GM21367 (cell line): ENCODE data around the gene KIR2DL3.

Source experiments
- ATAC-seq: cut with Tn5 transposase; IDR thresholded peaks from one replicate; pipeline ENCODE4 v1.9.1; 2021; ENCODE audit not compliant: unreplicated experiment

The KIR2DL3 gene

DNA sequence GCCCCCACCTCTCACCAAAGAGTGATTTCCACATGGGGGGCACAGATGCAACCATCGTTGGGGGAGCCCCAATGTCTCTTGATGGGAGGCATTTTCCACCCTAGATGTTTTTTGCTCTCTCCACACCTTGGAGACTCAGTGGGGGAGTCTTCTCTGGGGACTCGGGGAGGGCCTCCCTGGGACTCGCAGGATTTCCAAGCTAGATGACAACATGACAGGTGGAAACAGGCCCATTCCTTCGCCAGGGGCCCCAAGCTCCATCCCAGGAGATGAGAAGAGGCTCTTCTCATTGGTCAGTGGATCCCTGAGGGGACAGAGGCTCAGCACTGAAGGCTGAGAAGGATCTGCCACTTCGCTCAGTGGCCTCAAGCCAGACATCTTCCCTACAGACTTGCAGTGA lies 52.4 kb downstream of the KIR2DL3 start:
- no peak for ATAC-seq

DNA sequence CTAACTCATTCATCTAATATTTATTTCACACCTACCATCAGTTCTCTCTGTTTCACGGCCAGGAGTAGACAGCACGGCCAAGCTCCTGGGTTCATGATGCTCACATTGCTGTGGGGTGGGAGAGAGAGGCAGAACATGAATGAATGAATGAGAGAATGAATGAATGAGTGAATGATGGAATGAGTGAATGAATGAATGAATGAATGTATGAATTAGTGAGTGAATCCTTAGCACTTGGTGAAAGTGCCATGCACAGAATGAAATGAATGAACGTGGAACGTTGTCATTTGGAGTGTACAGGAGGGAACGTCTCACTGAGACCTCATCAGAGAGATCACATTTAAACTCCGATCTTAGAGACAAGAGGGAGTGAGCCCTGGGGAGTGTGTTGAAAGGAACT lies 53.2 kb downstream of the KIR2DL3 start:
- ATAC-seq = no peak

DNA sequence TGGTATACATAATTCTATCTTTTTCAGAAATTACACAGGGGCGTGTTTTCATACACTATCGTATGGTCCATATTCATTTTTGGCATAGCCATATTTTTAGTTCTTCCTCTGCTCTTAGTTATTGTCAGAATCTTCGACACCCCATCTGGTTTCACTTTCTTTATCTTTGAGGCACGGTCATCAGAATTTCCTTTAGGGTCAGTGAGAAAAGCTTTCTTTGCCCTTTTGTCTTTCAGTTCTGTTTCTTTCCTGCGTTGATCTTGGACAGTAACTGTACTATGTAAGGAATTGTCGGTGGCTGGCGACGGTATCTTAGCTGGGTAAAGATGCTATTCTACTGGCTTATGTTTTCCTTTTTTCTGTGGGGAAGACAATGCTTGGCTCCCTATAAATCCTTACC lies 54.5 kb downstream of the KIR2DL3 start:
- no peak for ATAC-seq

DNA sequence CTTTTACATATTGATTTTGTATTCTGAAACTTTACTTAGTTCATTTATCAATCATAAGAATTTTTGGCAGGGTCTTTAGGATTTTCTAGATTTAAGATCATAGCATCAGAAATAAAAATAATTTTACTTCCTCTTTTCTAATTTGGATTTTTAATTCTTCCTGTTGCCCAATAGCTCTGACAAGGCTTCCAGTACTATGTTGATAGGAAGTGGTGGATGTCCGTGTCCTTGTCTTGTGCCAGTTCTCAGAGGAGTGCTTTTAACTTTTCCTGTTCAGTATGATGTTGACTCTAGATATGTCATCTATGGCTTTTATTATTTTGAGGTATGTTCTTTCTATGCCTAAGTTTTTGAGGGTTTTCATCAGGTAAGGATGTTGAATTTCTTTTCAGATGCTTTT lies 57.4 kb downstream of the KIR2DL3 start:
- ATAC-seq = no peak
